ENCODE results near the gene TFDP2.

DNA sequence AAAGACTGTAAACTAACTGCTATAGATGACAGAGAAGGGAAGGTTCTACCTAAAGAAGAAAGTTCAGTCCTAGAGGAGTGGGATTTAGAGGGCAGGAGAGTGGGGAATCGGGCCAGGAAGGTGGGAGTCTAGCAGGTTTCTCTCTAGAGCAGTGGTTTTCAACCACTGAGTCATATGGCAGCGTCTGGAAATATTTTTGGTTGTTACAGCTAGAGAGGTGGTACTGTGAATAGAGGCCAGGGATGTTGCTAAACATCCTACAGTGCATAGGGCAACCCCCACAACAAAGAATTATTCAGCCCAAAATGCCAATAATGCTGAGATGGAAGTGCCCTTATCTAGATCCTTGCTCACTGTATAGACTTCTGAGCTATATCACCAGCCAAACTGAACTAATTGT is 244.2 kb downstream of the TFDP2 start:
- TF ChIP-seq EZH2phosphoT487 (IDR thresholded peaks at IDR 0.05; ENCODE audit: borderline replicate concordance, low read depth, low read length): no peak
- TF ChIP-seq, protein P1, sequence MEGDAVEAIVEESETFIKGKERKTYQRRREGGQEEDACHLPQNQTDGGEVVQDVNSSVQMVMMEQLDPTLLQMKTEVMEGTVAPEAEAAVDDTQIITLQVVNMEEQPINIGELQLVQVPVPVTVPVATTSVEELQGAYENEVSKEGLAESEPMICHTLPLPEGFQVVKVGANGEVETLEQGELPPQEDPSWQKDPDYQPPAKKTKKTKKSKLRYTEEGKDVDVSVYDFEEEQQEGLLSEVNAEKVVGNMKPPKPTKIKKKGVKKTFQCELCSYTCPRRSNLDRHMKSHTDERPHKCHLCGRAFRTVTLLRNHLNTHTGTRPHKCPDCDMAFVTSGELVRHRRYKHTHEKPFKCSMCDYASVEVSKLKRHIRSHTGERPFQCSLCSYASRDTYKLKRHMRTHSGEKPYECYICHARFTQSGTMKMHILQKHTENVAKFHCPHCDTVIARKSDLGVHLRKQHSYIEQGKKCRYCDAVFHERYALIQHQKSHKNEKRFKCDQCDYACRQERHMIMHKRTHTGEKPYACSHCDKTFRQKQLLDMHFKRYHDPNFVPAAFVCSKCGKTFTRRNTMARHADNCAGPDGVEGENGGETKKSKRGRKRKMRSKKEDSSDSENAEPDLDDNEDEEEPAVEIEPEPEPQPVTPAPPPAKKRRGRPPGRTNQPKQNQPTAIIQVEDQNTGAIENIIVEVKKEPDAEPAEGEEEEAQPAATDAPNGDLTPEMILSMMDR (conservative IDR thresholded peaks at IDR 0.05; ENCODE audit: low read length): no peak
